Measurements from ENCODE around the gene TMEM52. TPM values are rescaled to one million over a fixed set of nuclear protein-coding genes. Genes with fewer than 3 reads are reported as not detected.

TMEM52 gene
- total RNA-seq, 1 donor from 2014 or later: 1.4 TPM

DNA sequence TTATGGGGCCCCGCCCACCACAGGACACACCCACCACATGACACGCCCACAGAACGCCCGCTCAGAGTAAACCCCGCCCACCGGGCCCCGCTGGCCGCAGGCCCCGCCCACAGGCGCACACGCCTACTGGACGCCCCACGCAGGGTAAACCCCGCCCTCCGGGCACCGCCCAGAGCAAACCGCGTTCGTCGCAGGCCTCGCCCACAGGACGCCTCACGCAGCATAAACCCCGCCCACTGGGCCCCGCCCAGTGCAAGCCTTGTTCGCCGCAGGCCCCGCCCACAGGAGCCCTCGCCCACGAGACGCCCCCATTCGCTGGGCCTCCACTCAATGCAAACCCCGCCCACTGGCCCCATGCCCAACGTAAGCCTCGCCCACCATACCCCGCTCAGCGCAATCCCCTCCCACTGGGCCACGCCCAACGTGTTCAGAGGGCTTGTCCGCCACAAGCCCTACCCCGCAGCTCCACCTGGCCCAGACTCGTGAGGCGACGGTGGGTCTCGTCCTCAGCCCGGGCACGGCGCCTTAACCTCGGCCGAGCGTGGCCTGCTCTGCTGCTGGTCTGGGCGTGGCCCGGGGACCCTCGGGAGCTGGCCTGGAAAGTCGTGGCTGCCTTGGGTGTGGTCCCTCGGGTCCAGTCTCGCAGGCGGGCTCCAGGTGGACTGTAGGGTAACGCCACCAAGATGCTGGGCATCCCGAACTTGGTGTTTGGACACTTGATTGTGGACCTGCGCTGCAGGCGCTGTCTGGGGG, 401 bp upstream of the TMEM52 start:
- Mint-ChIP-seq H3K4me3 (ENCODE audit: unreplicated experiment) (no peak overlapping the region), H3K27ac (ENCODE audit: unreplicated experiment) (no peak overlapping the region), H3K36me3 (ENCODE audit: low read depth, unreplicated experiment) (no peaks in the 10 kb centered on the region), H3K4me1 (ENCODE audit: low read depth, unreplicated experiment) (no peaks in the 10 kb centered on the region), H3K9me3 (ENCODE audit: unreplicated experiment) (no peaks in the 10 kb centered on the region), H3K27me3 (ENCODE audit: low read depth, unreplicated experiment) (peaks cover 22% of the 10 kb centered on the region)
- Histone ChIP-seq H3K4me3 (ENCODE audit: insufficient read depth, low read depth, low read length) (peak overlapping the region; percentile 55), H3K27me3 (ENCODE audit: insufficient read depth, low read length) (no peaks in the 10 kb centered on the region), H4K20me1 (ENCODE audit: insufficient read depth, low read length) (no peaks in the 10 kb centered on the region), H2AFZ (ENCODE audit: low read depth, low read length) (peak overlapping the region; percentile 92), H3K27ac (ENCODE audit: low read depth, low read length) (no peak overlapping the region), H3K9me3 (ENCODE audit: insufficient read depth, low read depth, low read length) (no peaks in the 10 kb centered on the region), H3K36me3 (ENCODE audit: insufficient read depth, low read length) (no peaks in the 10 kb centered on the region), H3K9ac (ENCODE audit: low read length) (no peak overlapping the region), H3K4me2 (ENCODE audit: low read length) (peak overlapping the region; percentile 84), H3K4me1 (ENCODE audit: insufficient read depth, low read length) (peaks cover 6% of the 10 kb centered on the region), H3K79me2 (ENCODE audit: insufficient read depth, low read length) (no peaks in the 10 kb centered on the region)
- FAIRE-seq: no peak
- TF ChIP-seq, protein P1, sequence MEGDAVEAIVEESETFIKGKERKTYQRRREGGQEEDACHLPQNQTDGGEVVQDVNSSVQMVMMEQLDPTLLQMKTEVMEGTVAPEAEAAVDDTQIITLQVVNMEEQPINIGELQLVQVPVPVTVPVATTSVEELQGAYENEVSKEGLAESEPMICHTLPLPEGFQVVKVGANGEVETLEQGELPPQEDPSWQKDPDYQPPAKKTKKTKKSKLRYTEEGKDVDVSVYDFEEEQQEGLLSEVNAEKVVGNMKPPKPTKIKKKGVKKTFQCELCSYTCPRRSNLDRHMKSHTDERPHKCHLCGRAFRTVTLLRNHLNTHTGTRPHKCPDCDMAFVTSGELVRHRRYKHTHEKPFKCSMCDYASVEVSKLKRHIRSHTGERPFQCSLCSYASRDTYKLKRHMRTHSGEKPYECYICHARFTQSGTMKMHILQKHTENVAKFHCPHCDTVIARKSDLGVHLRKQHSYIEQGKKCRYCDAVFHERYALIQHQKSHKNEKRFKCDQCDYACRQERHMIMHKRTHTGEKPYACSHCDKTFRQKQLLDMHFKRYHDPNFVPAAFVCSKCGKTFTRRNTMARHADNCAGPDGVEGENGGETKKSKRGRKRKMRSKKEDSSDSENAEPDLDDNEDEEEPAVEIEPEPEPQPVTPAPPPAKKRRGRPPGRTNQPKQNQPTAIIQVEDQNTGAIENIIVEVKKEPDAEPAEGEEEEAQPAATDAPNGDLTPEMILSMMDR (IDR thresholded peaks at IDR 0.05; ENCODE audit: insufficient read depth, low read depth, low read length): no peak
- no peak for TF ChIP-seq EZH2 (IDR thresholded peaks at IDR 0.05; ENCODE audit: insufficient read depth, low read length)
- DNase-seq (ENCODE audit: low read depth): peak; percentile 77

DNA sequence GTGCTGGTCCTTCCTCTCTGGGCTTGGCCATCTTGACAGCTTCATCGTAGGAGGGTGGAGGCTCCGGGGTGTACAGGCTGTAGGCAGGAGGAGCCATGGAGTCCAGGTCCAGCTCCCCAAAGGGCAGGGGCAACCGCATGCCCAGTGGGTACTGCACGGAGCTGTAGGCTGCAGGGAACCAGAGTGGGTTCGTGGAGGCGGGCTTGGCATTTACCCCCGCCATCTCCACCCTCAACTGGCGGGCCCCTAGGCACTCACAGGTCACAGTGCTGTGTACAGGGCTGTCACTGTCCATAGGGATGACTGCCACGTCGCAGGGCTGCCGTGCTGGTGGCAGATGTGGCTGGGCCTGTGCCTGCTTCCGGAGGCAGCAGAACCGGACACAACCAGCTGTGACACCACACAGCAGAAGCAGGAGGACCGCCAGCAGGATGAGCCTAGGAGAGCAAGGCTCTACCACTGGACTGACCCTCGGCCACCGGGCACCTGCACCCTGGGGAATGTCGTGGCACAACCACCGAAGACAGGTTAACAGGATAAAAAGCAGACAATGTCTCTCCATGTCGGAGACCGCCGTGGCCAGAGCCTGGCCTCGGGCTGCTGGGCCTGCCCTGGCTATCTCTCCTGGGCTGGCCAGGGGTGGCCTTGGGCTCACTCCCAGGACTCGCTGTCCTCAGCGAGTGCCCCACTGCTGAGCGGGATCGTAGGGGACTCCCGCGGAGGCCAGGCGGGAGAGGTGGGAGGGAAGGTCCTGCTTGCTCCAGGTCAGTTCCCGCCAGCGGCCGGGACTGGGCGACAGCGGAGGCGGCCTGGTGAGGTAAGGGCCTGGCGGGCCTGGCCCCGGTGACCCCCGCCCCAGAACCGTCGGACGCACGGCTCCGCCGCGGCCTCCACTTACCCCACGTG, 831 bp downstream of the TMEM52 start:
- Histone ChIP-seq H4K20me1 (ENCODE audit: insufficient read depth, low read length) (no peaks in the 10 kb centered on the region), H3K27me3 (ENCODE audit: insufficient read depth, low read length) (no peaks in the 10 kb centered on the region), H3K79me2 (ENCODE audit: insufficient read depth, low read length) (no peaks in the 10 kb centered on the region), H3K4me1 (ENCODE audit: insufficient read depth, low read length) (peaks cover 6% of the 10 kb centered on the region), H3K27ac (ENCODE audit: low read depth, low read length) (no peak overlapping the region), H2AFZ (ENCODE audit: low read depth, low read length) (peak overlapping the region; percentile 63), H3K4me2 (ENCODE audit: low read length) (peak overlapping the region; percentile 84), H3K9ac (ENCODE audit: low read length) (no peak overlapping the region), H3K4me3 (ENCODE audit: insufficient read depth, low read depth, low read length) (no peak overlapping the region), H3K36me3 (ENCODE audit: insufficient read depth, low read length) (no peaks in the 10 kb centered on the region), H3K9me3 (ENCODE audit: insufficient read depth, low read depth, low read length) (no peaks in the 10 kb centered on the region)
- H3K9me3 Mint-ChIP-seq (ENCODE audit: unreplicated experiment): no peaks in the 10 kb centered on the region
- no peaks in the 10 kb centered on the region for H3K4me1 Mint-ChIP-seq (ENCODE audit: low read depth, unreplicated experiment)
- no peaks in the 10 kb centered on the region for H3K36me3 Mint-ChIP-seq (ENCODE audit: low read depth, unreplicated experiment)
- H3K4me3 Mint-ChIP-seq (ENCODE audit: unreplicated experiment): no peak overlapping the region
- DNase-seq (ENCODE audit: low read depth): no peak
- peaks cover 26% of the 10 kb centered on the region for H3K27me3 Mint-ChIP-seq (ENCODE audit: low read depth, unreplicated experiment)
- no peak for FAIRE-seq
- TF ChIP-seq, protein P1 (IDR thresholded peaks at IDR 0.05; ENCODE audit: insufficient read depth, low read depth, low read length): no peak
- TF ChIP-seq EZH2 (IDR thresholded peaks at IDR 0.05; ENCODE audit: insufficient read depth, low read length): peak; percentile 48
- H3K27ac Mint-ChIP-seq (ENCODE audit: unreplicated experiment): no peak overlapping the region
